Common myeloid progenitor, CD34-positive (primary cell): ENCODE data around the gene SERPINA12.
A peak's percentile ranks its signal among the peaks of the same experiment; 100 is the strongest.

ENCODE experiments used
- CTCF ChIA-PET: fragments of 350-600 bp; sonication (Branson Sonifier 250); formaldehyde crosslinking; loops from one replicate; lab custom pipeline; 2021; ENCODE audit warnings: antibody characterized with exemption; lab: Charles Lee
- POLR2A ChIA-PET: fragments of 350-600 bp; sonication (Branson Sonifier 250); formaldehyde crosslinking; loops from one replicate; lab custom pipeline; 2021; ENCODE audit warnings: antibody characterized with exemption; lab: Charles Lee
- DNase-seq, 3 donors: peaks; one replicate each; pipeline versions ENCODE4 v3.0.0 to v3.0.0-alpha.2; 2013
- H3K27ac ChIP-seq, 2 experiments: 1 replicate in 1 of 2; 2 replicates in 1 of 2; pipeline ENCODE4 v1.7.0; 2013; ENCODE audit warnings: inconsistent platforms in 2 of 2, low read length in 2 of 2, mild to moderate bottlenecking in 2 of 2, low read depth in 1 of 2, moderate library complexity in 1 of 2; ENCODE audit not compliant: severe bottlenecking in 2 of 2, insufficient read depth in 1 of 2, poor library complexity in 1 of 2
- H3K27me3 ChIP-seq, 5 experiments: replicated peaks in 2 of 5; 1 replicate in 3 of 5; 2 replicates in 2 of 5; pipeline versions ENCODE4 v1.6.1 to v1.7.0; 2013; ENCODE audit warnings: low read length in 4 of 5, mild to moderate bottlenecking in 2 of 5, moderate library complexity in 2 of 5, inconsistent platforms in 1 of 5; ENCODE audit not compliant: insufficient read depth in 5 of 5, control insufficient read depth in 4 of 5
- H3K36me3 ChIP-seq, 4 experiments: 1 replicate in 2 of 4; 2 replicates in 2 of 4; pipeline versions ENCODE4 v1.6.1 to v1.7.0; 2013; ENCODE audit warnings: low read length in 3 of 4, control low read depth in 1 of 4, mild to moderate bottlenecking in 1 of 4; ENCODE audit not compliant: control insufficient read depth in 4 of 4, insufficient read depth in 4 of 4
- H3K4me1 ChIP-seq, 4 experiments: 1 replicate in 3 of 4; 2 replicates in 1 of 4; pipeline versions ENCODE4 v1.6.1 to v1.7.1; 2013; ENCODE audit warnings: low read length in 3 of 4, mild to moderate bottlenecking in 3 of 4, control low read depth in 1 of 4, inconsistent platforms in 1 of 4, moderate library complexity in 1 of 4; ENCODE audit not compliant: control insufficient read depth in 4 of 4, insufficient read depth in 4 of 4; ENCODE audit errors: control extremely low read depth in 1 of 4
- H3K4me3 ChIP-seq, 7 experiments: 1 replicate in 4 of 7; 2 replicates in 3 of 7; pipeline versions ENCODE4 v1.5.1 to v1.7.0; 2013; ENCODE audit warnings: mild to moderate bottlenecking in 7 of 7, low read length in 6 of 7, moderate library complexity in 6 of 7, inconsistent platforms in 2 of 7, low read depth in 2 of 7, control low read depth in 1 of 7; ENCODE audit not compliant: insufficient read depth in 4 of 7, control insufficient read depth in 1 of 7; ENCODE audit errors: extremely low read depth in 1 of 7
- H3K9me3 ChIP-seq, 5 experiments: 1 replicate in 4 of 5; 2 replicates in 1 of 5; pipeline versions ENCODE4 v1.6.1 to v1.7.1; 2013; ENCODE audit warnings: low read length in 4 of 5, mild to moderate bottlenecking in 2 of 5, inconsistent platforms in 1 of 5, low read depth in 1 of 5, moderate library complexity in 1 of 5; ENCODE audit not compliant: control insufficient read depth in 4 of 5, insufficient read depth in 2 of 5; ENCODE audit errors: control extremely low read depth in 1 of 5
- WGBS: methylation state at CpG from one replicate; pipeline ENCODE4 v1.1.5; 2013; ENCODE audit not compliant: insufficient coverage; 5-methylcytosine and 5-hydroxymethylcytosine counted together

SERPINA12 gene

DNA sequence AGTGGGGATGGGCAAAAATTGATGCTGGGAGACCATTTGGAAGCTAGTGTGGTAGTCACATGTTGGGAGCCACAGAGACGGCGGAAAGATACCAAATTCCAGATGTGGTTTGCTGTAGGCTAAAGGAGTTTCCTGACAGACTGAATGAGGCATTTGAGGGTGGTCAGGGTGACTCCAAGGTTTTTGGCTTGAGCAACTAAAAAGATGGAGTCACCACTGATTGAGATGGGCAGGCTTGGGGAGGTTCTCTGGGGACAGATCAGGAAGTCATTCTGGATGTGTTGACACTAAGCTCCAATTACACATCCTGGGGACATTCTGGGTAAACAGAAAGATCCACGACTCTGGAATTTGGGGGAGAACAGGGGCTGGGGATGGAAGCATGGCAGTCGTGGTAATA, 17.8 kb downstream of the SERPINA12 start:
- Histone ChIP-seq H3K9me3 (no peaks in the 10 kb centered on the region), H3K4me3 (no peak overlapping the region), H3K4me1 (no peaks in the 10 kb centered on the region), H3K27me3 (peaks cover 0 to 23% (median 12%) of the 10 kb centered on the region in 5 experiments), H3K36me3 (no peaks in the 10 kb centered on the region), H3K27ac (no peak overlapping the region)
- CTCF ChIA-PET = no interaction called here
- WGBS = 56% methylated on average over 4 of the region's 4 CpGs
- POLR2A ChIA-PET = no interaction called here
- no peak for DNase-seq

GRCh38 chr14:94489336-94489735, 19.9 kb downstream of the SERPINA12 start:
- H3K27ac ChIP-seq = no peak overlapping the region
- DNase-seq = no peak
- no peaks in the 10 kb centered on the region for H3K9me3 ChIP-seq
- POLR2A ChIA-PET = no interaction called here
- 74% methylated on average over 6 of the region's 11 CpGs for WGBS
- H3K4me1 ChIP-seq = no peaks in the 10 kb centered on the region
- no peaks in the 10 kb centered on the region for H3K36me3 ChIP-seq
- CTCF ChIA-PET = no interaction called here
- H3K4me3 ChIP-seq = no peak overlapping the region
- peaks cover 0 to 32% (median 14%) of the 10 kb centered on the region in 5 experiments for H3K27me3 ChIP-seq

DNA sequence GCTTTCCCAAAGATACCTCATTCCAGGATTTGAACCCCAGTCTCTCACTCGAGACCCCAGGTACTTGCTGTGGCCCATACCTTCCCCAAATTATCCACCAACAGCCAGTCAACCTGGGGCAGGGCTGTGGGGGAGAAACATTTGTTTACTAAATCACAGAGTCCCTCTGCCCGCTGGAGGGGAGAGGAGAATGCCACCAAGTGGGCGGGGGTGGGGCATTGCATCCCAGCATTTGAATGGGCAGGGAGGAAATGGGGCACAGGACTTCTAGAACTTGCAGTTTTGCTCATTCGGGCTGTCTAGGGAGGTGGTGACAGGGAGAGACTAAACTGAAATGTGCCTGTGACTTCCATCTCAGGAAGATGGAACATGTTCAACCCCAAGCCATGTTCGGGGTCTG, 22.4 kb downstream of the SERPINA12 start:
- 63% methylated on average over 2 of the region's 5 CpGs for WGBS
- no peak for DNase-seq
- peaks cover 0 to 32% (median 11%) of the 10 kb centered on the region in 5 experiments for H3K27me3 ChIP-seq
- CTCF ChIA-PET = interaction anchor here (0.7 to 2.5 kb wide), 12 partner anchors 9 to 451 kb away, joined by 3 to 9 read pairs (median 4); no protein-coding TSS in a partner anchor
- POLR2A ChIA-PET = no interaction called here
- no peak overlapping the region for H3K4me3 ChIP-seq
- no peak overlapping the region for H3K27ac ChIP-seq
- no peaks in the 10 kb centered on the region for H3K4me1 ChIP-seq
- H3K36me3 ChIP-seq = no peaks in the 10 kb centered on the region
- H3K9me3 ChIP-seq = no peaks in the 10 kb centered on the region

GRCh38 chr14:94485944-94486841, 23.1 kb downstream of the SERPINA12 start:
- Histone ChIP-seq H3K4me3 (no peak overlapping the region), H3K9me3 (no peaks in the 10 kb centered on the region), H3K27ac (no peak overlapping the region), H3K27me3 (peaks cover 0 to 32% (median 11%) of the 10 kb centered on the region in 5 experiments), H3K4me1 (no peaks in the 10 kb centered on the region), H3K36me3 (no peaks in the 10 kb centered on the region)
- ChIA-PET CTCF (interaction anchor here (0.6 to 2.5 kb wide), 16 partner anchors 9 to 450 kb away, joined by 3 to 9 read pairs (median 3); no protein-coding TSS in a partner anchor), POLR2A (no interaction called here)
- DNase-seq = peak; percentile 7 to 24 (median 14)
- 17% methylated on average over 21 of the region's 26 CpGs for WGBS

DNA sequence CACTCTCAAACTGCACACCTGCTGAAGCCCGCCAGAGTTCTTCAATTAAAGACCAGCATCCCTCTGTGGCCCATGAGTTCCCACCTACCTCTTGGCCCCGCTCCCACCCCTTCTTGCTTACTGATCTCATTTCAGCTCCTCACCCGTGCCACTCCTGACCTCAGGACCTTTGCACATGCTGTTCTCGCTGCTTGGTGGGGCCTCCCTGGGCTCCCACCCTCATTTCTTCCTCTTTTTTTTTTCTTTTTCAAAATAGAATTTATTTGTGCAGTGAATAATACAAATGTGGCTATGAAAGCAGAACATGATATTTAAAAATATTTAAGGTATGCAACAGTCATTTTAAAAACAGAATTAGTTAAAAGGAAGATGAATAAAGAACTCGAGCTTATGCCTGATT, 24.8 kb downstream of the SERPINA12 start:
- CTCF ChIA-PET = interaction anchor here (0.9 to 2.5 kb wide), 4 partner anchors 56 to 356 kb away, joined by 3 to 8 read pairs (median 4); no protein-coding TSS in a partner anchor
- peaks cover 0 to 2% (median 0%) of the 10 kb centered on the region in 5 experiments for H3K9me3 ChIP-seq
- peaks cover 0 to 29% (median 11%) of the 10 kb centered on the region in 5 experiments for H3K27me3 ChIP-seq
- no peak overlapping the region for H3K4me3 ChIP-seq
- H3K36me3 ChIP-seq = no peaks in the 10 kb centered on the region
- DNase-seq = no peak
- no peaks in the 10 kb centered on the region for H3K4me1 ChIP-seq
- POLR2A ChIA-PET = no interaction called here
- no peak overlapping the region for H3K27ac ChIP-seq
- WGBS = 100% methylated on average over 2 of the region's 5 CpGs

GRCh38 chr14:94483729-94484275, 25.5 kb downstream of the SERPINA12 start:
- Histone ChIP-seq H3K27me3 (peaks cover 0 to 29% (median 11%) of the 10 kb centered on the region in 5 experiments), H3K27ac (no peak overlapping the region), H3K4me3 (no peak overlapping the region), H3K4me1 (no peaks in the 10 kb centered on the region), H3K9me3 (peaks cover 0 to 6% (median 4%) of the 10 kb centered on the region in 5 experiments), H3K36me3 (no peaks in the 10 kb centered on the region)
- DNase-seq = no peak
- ChIA-PET CTCF (no interaction called here), POLR2A (no interaction called here)
- 80% methylated on average over 5 of the region's 7 CpGs for WGBS

- H3K36me3 ChIP-seq = no peaks in the 10 kb centered on the region
- H3K9me3 ChIP-seq = peaks cover 0 to 10% (median 7%) of the 10 kb centered on the region in 5 experiments
- no peak for DNase-seq
- H3K4me3 ChIP-seq = no peak overlapping the region
- H3K27me3 ChIP-seq = peaks cover 0 to 26% (median 11%) of the 10 kb centered on the region in 5 experiments
- ChIA-PET POLR2A (no interaction called here), CTCF (no interaction called here)
- no peak overlapping the region for H3K27ac ChIP-seq
- 94% methylated on average over 9 of the region's 10 CpGs for WGBS
- H3K4me1 ChIP-seq = no peaks in the 10 kb centered on the region
Measured at GRCh38 chr14:94483071-94483451, 26.2 kb downstream of the SERPINA12 start.
